ENCODE results near the gene AFTPH. TPM values are rescaled to one million over a fixed set of nuclear protein-coding genes. Genes with fewer than 3 reads are reported as not detected.

Gene AFTPH
- total RNA-seq, 2 experiments from 2014 or later = 32.3 to 35.2 TPM

DNA sequence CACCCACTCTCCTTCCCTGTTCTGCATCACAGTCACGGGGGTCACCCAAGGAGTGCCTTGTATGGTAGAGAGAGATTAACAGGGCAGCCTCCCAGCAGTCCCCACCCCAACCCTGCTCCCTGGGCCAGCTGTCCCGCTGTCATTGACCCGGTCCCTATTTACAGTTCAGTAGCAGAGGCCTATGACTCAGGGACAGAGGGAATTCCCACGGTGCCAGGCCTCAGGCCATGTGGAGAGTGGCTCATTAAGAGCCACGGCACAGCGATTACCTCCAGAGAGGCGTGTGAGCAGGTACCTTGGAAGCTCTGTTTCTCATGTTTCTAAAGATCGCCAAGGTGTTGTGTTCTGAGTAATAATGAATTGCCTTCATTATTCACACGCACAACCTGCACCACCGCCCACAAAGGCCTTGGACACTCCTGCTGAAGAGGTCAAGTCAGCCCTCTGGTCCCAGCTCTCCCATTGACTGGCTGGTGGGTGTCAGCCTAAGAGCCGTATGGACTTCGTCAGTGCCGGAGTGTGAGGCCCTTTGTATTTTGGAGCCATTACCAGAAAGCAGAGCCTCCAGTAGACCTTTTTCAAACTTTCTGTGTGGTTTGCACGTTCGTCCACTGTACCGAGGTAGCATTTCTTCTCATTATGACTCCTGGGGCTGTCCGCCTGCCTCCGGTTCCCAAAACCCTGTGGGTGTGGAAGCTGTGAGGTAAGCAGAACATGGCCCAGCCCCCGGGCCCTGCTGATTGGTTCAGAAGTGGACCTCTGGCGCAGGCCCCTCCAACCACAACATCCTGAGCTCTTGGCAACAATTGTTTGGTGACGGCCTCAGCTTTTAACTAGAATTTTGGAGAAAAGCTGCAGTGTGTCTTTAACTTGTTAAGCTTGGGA is 82.6 kb downstream of the AFTPH start:
- Mint-ChIP-seq H3K4me1 (peaks cover 25% of the 10 kb centered on the region), H3K4me3 (peak overlapping the region; percentile 48), H3K9me3 (ENCODE audit: low read depth) (no peaks in the 10 kb centered on the region), H3K36me3 (ENCODE audit: low read depth) (no peaks in the 10 kb centered on the region), H3K27me3 (no peaks in the 10 kb centered on the region), H3K27ac (peak overlapping the region; percentile 82)
- intact Hi-C loops (cut with DNase I, micrococcal nuclease) = loop anchor here (1.0 to 5.0 kb wide), 7 partner anchors 82 to 524 kb away; partner anchors contain the start of genes AFTPH (in 1 of the 2), RAB1A (in 1 of the 2) and SLC1A4 (in 1 of the 2)
- peak; percentile 93 for ATAC-seq
- DNase-seq = peak; percentile 95
- CTCF ChIA-PET = interaction anchor here (0.5 to 3.4 kb wide), 38 partner anchors 8 to 1559 kb away, joined by 3 to 31 read pairs (median 4); partner anchors contain the start of gene AFTPH
- POLR2A ChIA-PET = interaction anchor here (0.6 to 1.9 kb wide), 9 partner anchors 12 to 523 kb away, joined by 3 to 15 read pairs (median 4); partner anchors contain the start of genes RAB1A and SERTAD2

DNA sequence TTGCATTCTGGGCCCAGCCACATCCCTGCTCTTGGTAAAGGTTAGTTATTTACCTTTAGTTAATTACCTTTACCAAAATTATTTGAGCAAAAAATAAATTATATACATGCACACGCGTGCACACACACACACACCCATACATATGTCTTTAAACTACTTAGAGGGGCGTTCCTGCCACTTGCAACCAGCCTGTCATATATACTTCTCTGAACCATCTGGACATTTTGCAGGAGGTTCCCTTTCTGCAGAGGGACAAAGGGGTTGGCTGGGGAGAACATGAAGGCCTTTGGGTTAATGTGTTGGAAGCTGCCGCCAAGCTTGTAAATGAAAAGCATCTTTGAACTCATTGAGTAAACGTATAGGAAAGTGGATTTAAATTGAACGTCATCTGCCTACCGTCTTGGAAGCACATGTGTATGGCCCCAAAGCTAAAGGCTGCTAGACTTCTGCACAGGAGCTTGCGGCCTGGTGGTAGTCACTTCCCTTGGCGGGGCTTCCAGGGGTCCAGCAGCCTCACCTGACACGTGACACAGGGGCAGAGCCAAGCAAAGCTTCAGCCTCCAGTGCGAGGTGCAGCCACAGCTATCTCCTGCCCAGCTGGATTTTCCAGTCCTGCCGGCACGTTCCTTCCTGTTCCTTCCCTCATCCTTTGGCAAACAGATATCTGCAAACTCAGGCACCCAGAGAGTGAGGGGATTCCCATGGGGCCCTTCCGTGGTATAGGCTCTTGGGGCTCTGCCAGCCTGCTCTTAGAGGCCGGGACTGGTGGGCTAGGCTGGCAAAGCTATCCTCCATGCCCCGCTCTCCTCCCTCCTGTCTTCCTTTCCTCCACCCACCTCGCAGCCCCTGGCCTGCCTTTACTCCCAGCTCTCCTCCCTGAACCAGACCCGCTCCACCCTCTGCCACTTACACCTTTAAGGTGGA is 83.5 kb downstream of the AFTPH start:
- no peaks in the 10 kb centered on the region for H3K9me3 Mint-ChIP-seq (ENCODE audit: low read depth)
- H3K4me1 Mint-ChIP-seq = peaks cover 25% of the 10 kb centered on the region
- peak overlapping the region; percentile 65 for H3K4me3 Mint-ChIP-seq
- no peaks in the 10 kb centered on the region for H3K36me3 Mint-ChIP-seq (ENCODE audit: low read depth)
- no peaks in the 10 kb centered on the region for H3K27me3 Mint-ChIP-seq
- ChIA-PET POLR2A (interaction anchor here (0.6 to 1.9 kb wide), 9 partner anchors 13 to 522 kb away, joined by 3 to 15 read pairs (median 4); partner anchors contain the start of genes RAB1A and SERTAD2), CTCF (interaction anchor here (0.6 to 3.4 kb wide), 36 partner anchors 9 to 1560 kb away, joined by 3 to 31 read pairs (median 4); partner anchors contain the start of gene AFTPH)
- DNase-seq (no peak), ATAC-seq (no peak)
- intact Hi-C loops (cut with DNase I, micrococcal nuclease) = loop anchor here (1.0 to 5.0 kb wide), 8 partner anchors 45 to 523 kb away; partner anchors contain the start of genes AFTPH (in 1 of the 2), RAB1A (in 1 of the 2), SERTAD2 (in 1 of the 2) and SLC1A4 (in 1 of the 2)
- H3K27ac Mint-ChIP-seq = peak overlapping the region; percentile 60

DNA sequence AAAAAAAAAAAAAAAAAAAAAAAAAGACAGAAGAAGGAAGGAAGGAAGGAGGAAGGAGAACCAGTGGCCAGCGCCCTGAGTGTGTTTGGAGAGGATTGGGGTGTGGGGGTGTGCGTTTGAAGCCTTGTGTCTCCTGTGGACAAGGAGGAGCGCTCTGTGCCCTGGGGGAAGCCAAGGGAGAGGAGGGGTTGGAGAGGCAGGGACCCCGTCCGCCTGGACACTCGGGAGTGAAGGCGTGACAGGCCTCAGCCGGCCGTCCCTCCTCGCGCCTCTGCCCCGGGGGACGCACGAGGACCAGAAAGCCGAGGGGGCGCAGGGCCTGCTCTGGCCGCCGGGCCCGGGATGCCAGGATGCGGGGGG is 84.7 kb downstream of the AFTPH start:
- H3K4me1 Mint-ChIP-seq = peaks cover 25% of the 10 kb centered on the region
- H3K27me3 Mint-ChIP-seq = no peaks in the 10 kb centered on the region
- peak overlapping the region; percentile 69 for H3K27ac Mint-ChIP-seq
- H3K9me3 Mint-ChIP-seq (ENCODE audit: low read depth) = no peaks in the 10 kb centered on the region
- CTCF ChIA-PET = interaction anchor here (0.6 to 3.3 kb wide), 14 partner anchors 10 to 325 kb away, joined by 3 to 22 read pairs (median 5); partner anchors contain the start of genes AFTPH and SERTAD2
- intact Hi-C loops (cut with DNase I, micrococcal nuclease) = loop anchor here (1.0 to 5.0 kb wide), 6 partner anchors 44 to 378 kb away; partner anchors contain the start of genes AFTPH (in 1 of the 2), SERTAD2 (in 1 of the 2) and SLC1A4 (in 1 of the 2)
- H3K4me3 Mint-ChIP-seq = peak overlapping the region; percentile 65
- POLR2A ChIA-PET = no interaction called here
- no peaks in the 10 kb centered on the region for H3K36me3 Mint-ChIP-seq (ENCODE audit: low read depth)
- DNase-seq (no peak), ATAC-seq (no peak)

DNA sequence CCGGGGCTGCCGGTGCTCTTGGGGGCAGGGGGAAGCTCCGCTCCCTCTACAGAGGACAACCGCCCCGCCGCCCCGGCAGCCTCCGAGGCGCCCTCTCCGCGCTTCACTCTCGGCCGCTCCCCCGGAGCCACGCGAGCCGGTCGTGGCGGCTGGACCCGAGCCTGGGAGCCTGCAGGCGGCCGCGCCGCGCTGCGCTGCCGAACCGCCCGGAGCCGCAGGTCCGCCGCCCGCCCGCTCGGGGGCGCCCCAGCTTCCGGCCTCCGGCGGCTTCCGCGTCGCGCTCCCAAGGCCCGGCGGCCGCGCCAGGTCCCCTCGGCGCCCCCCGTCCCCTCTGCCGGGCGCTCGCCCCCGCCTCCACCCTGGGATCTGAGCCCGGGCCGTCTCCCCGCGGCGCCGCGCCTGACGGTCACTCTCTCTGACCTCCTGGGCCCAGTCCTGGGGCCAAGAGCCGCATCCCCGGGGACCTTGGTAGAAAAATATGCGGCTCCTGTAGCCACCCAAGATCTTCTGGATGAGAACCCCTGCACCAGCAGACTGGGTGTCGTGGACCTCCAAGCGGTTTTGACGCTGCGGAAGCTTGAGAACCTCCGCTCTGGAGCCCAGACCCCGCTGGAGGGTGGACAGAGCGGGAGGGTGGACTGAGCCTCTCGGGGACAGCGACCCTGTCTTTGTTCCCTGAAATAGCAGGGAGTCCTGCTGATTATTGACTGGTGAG is 85.3 kb downstream of the AFTPH start:
- ChIA-PET POLR2A (no interaction called here), CTCF (interaction anchor here (0.6 to 3.3 kb wide), 16 partner anchors 9 to 324 kb away, joined by 3 to 22 read pairs (median 4); partner anchors contain the start of genes AFTPH and SERTAD2)
- peak; percentile 61 for ATAC-seq
- peak; percentile 82 for DNase-seq
- no peaks in the 10 kb centered on the region for H3K27me3 Mint-ChIP-seq
- no peaks in the 10 kb centered on the region for H3K9me3 Mint-ChIP-seq (ENCODE audit: low read depth)
- peak overlapping the region; percentile 65 for H3K4me3 Mint-ChIP-seq
- peaks cover 25% of the 10 kb centered on the region for H3K4me1 Mint-ChIP-seq
- H3K36me3 Mint-ChIP-seq (ENCODE audit: low read depth) = no peaks in the 10 kb centered on the region
- no peak overlapping the region for H3K27ac Mint-ChIP-seq
- intact Hi-C loops (cut with DNase I, micrococcal nuclease) = loop anchor here (1.0 to 5.0 kb wide), 6 partner anchors 43 to 378 kb away; partner anchors contain the start of genes AFTPH (in 1 of the 2), SERTAD2 (in 1 of the 2) and SLC1A4 (in 1 of the 2)

DNA sequence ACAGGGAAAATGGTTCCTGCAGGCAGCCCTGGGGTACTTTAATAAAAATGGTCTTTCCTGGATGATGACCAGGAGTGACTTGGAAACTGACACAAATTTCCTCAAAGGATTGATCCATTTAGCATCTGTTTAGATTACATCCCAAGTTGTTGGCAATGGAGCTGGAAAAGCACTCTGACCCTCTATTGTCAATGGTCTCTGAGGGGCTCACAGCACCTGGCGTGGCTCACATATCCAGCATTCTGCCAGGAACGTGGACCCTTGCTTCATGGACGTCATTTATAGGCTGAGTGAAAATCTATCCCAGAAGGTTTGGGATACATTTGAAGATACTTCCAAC is 85.8 kb downstream of the AFTPH start:
- intact Hi-C loops (cut with DNase I, micrococcal nuclease) = loop anchor here (1.0 to 5.0 kb wide), 6 partner anchors 43 to 377 kb away; partner anchors contain the start of genes AFTPH (in 1 of the 2), SERTAD2 (in 1 of the 2) and SLC1A4 (in 1 of the 2)
- peak overlapping the region; percentile 19 for H3K27ac Mint-ChIP-seq

DNA sequence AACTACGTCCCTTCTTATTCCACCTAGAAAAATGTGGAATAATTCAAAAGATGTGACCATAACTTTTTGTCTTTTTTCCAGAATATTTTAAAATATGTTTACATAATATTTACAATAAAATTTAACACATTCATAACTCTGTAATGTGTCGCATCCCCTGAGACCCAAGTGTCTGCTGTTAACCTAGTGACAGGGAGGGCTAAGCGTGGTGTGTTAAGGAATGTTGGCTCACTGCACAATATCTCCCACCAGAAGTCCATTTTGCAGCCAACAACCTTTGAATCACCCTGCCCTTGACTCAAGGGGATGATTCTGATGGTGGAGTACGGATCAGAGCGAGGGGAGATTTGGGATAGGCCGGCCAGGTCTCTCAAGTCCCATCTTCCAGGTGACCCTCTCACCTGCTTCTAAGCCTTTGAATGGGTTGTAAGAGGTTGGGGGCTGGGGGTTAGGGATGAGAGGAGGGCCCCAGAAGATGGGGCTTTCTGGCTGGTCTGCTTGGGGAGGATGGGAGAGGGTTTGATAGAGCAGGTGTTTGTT is 86.3 kb downstream of the AFTPH start:
- DNase-seq (no peak), ATAC-seq (no peak)
- ChIA-PET POLR2A (no interaction called here), CTCF (interaction anchor here (0.9 to 1.6 kb wide), 5 partner anchors 8 to 189 kb away, joined by 3 to 11 read pairs (median 5); partner anchors contain the start of gene SERTAD2)
- Mint-ChIP-seq H3K4me3 (no peak overlapping the region), H3K27ac (no peak overlapping the region), H3K9me3 (ENCODE audit: low read depth) (no peaks in the 10 kb centered on the region), H3K36me3 (ENCODE audit: low read depth) (no peaks in the 10 kb centered on the region), H3K27me3 (no peaks in the 10 kb centered on the region), H3K4me1 (peaks cover 25% of the 10 kb centered on the region)
- intact Hi-C loops (cut with DNase I, micrococcal nuclease) = no loop called here

More for the DNA sequence above, 85.8 kb downstream of the AFTPH start:
- H3K4me3 Mint-ChIP-seq = peak overlapping the region; percentile 61
- no peak for DNase-seq
- no peaks in the 10 kb centered on the region for H3K36me3 Mint-ChIP-seq (ENCODE audit: low read depth)
- no peaks in the 10 kb centered on the region for H3K27me3 Mint-ChIP-seq
- peaks cover 25% of the 10 kb centered on the region for H3K4me1 Mint-ChIP-seq
- H3K9me3 Mint-ChIP-seq (ENCODE audit: low read depth) = no peaks in the 10 kb centered on the region
- ChIA-PET POLR2A (no interaction called here), CTCF (interaction anchor here (0.6 to 1.6 kb wide), 7 partner anchors 8 to 258 kb away, joined by 3 to 11 read pairs (median 6); partner anchors contain the start of gene SERTAD2)
- ATAC-seq = no peak

DNA sequence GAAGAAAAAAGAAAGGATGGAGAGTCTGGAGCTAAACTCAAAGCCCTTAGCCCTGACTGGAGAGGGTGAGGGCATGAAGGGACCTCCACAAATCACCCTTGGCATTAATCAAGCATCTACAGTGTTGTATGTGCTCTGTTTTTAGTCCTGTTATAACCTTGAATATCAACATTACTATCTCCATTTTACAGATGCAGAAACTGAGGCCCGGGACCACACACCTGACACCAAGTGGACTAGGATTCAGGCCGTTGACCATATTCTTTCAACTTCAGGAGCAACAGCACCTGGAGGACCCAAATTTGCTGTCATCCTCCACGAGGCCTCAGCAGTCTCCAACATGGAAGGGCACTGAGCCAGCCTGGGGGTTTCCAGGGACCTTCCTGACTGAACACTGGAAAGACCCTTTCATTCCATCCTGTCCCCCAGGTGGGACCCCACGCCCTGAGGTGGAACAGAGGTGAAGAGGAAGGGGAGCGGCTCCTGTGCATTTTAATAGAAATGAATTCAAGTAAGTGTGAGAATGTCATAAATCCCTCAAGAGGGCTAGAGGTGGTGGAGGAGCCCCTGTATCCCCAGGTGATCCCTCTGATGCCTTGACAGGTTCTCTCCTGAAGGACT is 88.6 kb downstream of the AFTPH start:
- ATAC-seq = no peak

DNA sequence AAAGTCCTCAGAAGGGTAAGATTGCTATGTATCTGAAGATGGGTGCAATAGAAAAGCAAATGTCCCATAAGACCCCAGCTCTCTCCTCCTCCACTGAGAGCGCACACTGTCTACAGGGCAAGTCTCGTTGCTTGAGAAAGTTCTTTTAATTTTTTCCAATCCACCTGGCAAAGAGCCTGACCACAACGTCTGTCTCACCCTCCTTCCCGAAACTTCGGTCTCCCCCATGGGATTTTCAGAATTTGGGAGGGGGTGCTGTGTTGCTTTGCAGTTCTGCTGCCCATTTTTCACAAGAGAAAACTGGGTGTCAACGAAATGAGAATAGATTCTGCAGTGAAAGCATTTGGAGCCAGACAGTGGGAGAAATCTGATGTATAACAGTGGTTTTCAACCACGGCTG is 89.1 kb downstream of the AFTPH start:
- POLR2A ChIA-PET = no interaction called here

More for the DNA sequence above, 88.6 kb downstream of the AFTPH start:
- Mint-ChIP-seq H3K4me1 (peaks cover 11% of the 10 kb centered on the region), H3K9me3 (ENCODE audit: low read depth) (no peaks in the 10 kb centered on the region), H3K4me3 (no peak overlapping the region), H3K27ac (no peak overlapping the region), H3K36me3 (ENCODE audit: low read depth) (no peaks in the 10 kb centered on the region), H3K27me3 (no peaks in the 10 kb centered on the region)
- intact Hi-C loops (cut with DNase I, micrococcal nuclease) = no loop called here
- ChIA-PET POLR2A (no interaction called here), CTCF (interaction anchor here (0.5 to 1.1 kb wide), 2 partner anchors 12 to 16 kb away, joined by 3 to 4 read pairs; no protein-coding TSS in a partner anchor)
- no peak for DNase-seq

DNA sequence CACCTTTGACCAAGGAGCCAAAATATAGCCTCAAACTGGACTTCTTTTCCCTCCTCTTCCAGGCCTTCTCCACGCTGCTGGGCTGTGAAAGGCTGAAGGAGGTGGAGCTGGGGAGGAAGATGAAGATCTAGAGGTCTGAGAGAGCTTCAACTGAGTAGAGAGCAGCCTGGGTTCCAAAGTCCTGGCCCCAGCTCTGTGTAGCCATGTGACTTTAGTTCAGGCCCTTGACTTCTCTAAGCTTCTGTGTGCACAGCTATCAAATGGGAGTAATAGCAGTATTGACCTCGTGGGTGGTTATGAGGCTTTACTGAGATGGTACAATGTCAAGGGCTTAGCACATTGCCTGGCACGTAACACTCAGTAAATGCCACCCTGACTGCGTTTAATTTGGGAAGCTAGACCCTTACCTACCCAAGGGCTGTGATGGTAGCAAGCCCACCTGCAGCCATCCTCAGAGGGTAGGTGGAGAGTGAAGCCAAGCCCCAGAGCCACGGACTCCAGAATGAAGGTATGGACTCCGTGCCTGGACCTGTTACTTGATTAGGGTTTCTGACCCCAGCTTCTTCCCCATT is 91.2 kb downstream of the AFTPH start:
- no peak for DNase-seq
- H3K36me3 Mint-ChIP-seq (ENCODE audit: low read depth) = no peaks in the 10 kb centered on the region
- H3K27me3 Mint-ChIP-seq = no peaks in the 10 kb centered on the region
- ATAC-seq = no peak
- H3K9me3 Mint-ChIP-seq (ENCODE audit: low read depth) = no peaks in the 10 kb centered on the region
- no peak overlapping the region for H3K4me3 Mint-ChIP-seq
- intact Hi-C loops (cut with DNase I, micrococcal nuclease) = no loop called here
- CTCF ChIA-PET = interaction anchor here (0.6 to 1.7 kb wide), 6 partner anchors 9 to 31 kb away, joined by 3 to 4 read pairs (median 3); no protein-coding TSS in a partner anchor
- POLR2A ChIA-PET = interaction anchor here (0.6 kb wide), 1 partner anchor 217 kb away, joined by 3 read pairs; no protein-coding TSS in a partner anchor
- peaks cover 2% of the 10 kb centered on the region for H3K4me1 Mint-ChIP-seq
- H3K27ac Mint-ChIP-seq = no peak overlapping the region

More for the DNA sequence above, 89.1 kb downstream of the AFTPH start:
- no peaks in the 10 kb centered on the region for H3K36me3 Mint-ChIP-seq (ENCODE audit: low read depth)
- CTCF ChIA-PET = interaction anchor here (0.7 kb wide), 1 partner anchor 75 kb away, joined by 3 read pairs; no protein-coding TSS in a partner anchor
- H3K27me3 Mint-ChIP-seq = no peaks in the 10 kb centered on the region
- no peak overlapping the region for H3K27ac Mint-ChIP-seq
- H3K4me3 Mint-ChIP-seq = no peak overlapping the region
- ATAC-seq (no peak), DNase-seq (no peak)
- peaks cover 5% of the 10 kb centered on the region for H3K4me1 Mint-ChIP-seq
- intact Hi-C loops (cut with DNase I, micrococcal nuclease) = no loop called here
- H3K9me3 Mint-ChIP-seq (ENCODE audit: low read depth) = no peaks in the 10 kb centered on the region
